Measurements from ENCODE around the gene SPEN. TPM values are rescaled to one million over a fixed set of nuclear protein-coding genes. Genes with fewer than 3 reads are reported as not detected.
A peak's percentile ranks its signal among the peaks of the same experiment; 100 is the strongest.

The SPEN gene
- total and polyA plus RNA-seq, 9 of the 15 experiments (the other 6 are each of a cell fraction or from before 2014, with no cell fraction given): 5.7 to 87.5 (median 27.2) TPM

DNA sequence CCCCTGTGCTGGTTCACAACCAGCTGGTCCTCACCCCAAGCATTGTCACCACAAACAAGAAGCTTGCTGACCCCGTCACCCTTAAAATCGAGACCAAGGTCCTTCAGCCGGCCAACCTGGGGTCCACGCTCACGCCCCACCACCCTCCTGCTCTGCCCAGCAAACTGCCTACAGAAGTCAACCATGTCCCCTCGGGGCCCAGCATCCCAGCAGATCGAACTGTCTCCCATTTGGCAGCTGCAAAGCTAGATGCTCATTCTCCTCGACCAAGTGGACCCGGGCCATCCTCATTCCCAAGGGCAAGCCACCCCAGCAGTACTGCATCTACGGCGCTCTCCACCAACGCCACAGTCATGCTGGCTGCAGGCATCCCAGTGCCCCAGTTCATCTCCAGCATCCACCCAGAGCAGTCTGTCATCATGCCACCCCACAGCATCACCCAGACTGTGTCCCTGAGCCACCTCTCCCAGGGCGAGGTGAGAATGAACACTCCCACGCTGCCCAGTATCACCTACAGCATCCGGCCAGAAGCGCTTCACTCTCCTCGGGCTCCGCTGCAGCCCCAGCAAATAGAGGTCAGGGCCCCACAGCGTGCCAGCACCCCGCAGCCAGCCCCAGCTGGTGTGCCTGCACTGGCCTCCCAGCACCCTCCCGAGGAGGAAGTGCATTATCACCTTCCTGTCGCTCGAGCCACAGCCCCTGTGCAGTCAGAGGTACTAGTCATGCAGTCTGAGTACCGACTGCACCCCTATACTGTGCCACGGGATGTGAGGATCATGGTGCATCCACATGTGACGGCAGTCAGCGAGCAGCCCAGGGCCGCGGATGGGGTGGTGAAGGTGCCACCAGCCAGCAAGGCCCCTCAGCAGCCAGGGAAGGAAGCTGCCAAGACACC, 87.8 kb downstream of the SPEN start:
- Histone ChIP-seq H3K27me3 (ENCODE audit: control insufficient read depth in 2 of 2, insufficient read depth in 2 of 2, low read length in 2 of 2) (no peaks in the 10 kb centered on the region), H3K4me2 (ENCODE audit: insufficient read depth, low read length) (no peak overlapping the region), H3K27ac (ENCODE audit: extremely low read depth, low read depth, low read length) (no peak overlapping the region), H4K20me1 (replicated peaks; ENCODE audit: control insufficient read depth, insufficient read depth, low read length) (no peaks in the 10 kb centered on the region), H3K79me2 (ENCODE audit: control insufficient read depth, insufficient read depth, low read length) (no peaks in the 10 kb centered on the region; the same call in 2 of the 3 replicates), H3K9ac (ENCODE audit: insufficient read depth in 1 of 2, low read depth in 2 of 2, low read length in 2 of 2) (no peak overlapping the region), H3K9me3 (replicated peaks; ENCODE audit: control insufficient read depth, insufficient read depth, low read depth, low read length) (no peaks in the 10 kb centered on the region), H3K36me3 (ENCODE audit: control insufficient read depth, insufficient read depth, low read length) (peaks cover 99% of the 10 kb centered on the region), H3K4me3 (no peak overlapping the region), H3K4me1 (replicated peaks in 1 of 2; ENCODE audit: control insufficient read depth in 2 of 2, insufficient read depth in 2 of 2, low read length in 2 of 2) (0 out of 5 replicates have a peak, but pooled peaks cover 0 to 8% of the 10 kb centered on the region in 2 experiments), H3K9me1 (ENCODE audit: control insufficient read depth, insufficient read depth, low read length) (no peaks in the 10 kb centered on the region), H2AFZ (ENCODE audit: low read depth, low read length) (no peak overlapping the region)
- in situ Hi-C loops (cut with MboI): no loop called here
- no peak for ATAC-seq
- CTCF ChIA-PET (ENCODE audit: low intra/inter-chr PET ratio): no interaction called here
- TF ChIP-seq POLR2A (conservative IDR thresholded peaks at IDR 0.05) (peak; percentile 28; the same call in 1 of the 2 replicates), RBM22 (IDR thresholded peaks at IDR 0.05; ENCODE audit: low read depth, low read length, poor library complexity, severe bottlenecking) (peak; percentile 15), BACH1 (tag; IDR thresholded peaks at IDR 0.05) (no peak), POLR2AphosphoS2 (IDR thresholded peaks at IDR 0.05; ENCODE audit: low read length) (0 out of 2 replicates have a peak, but pooled peaks have one; percentile 14), POLR2G (IDR thresholded peaks at IDR 0.05; ENCODE audit: low read depth, low read length) (peak; percentile 46; the same call in 1 of the 2 replicates)
- no peak for FAIRE-seq
- intact Hi-C loops (cut with micrococcal nuclease): no loop called here
- no peak for DNase-seq (ENCODE audit: extremely low read depth in 1 of 4, low spot score in 3 of 4)
- no TSS peak for BruUV-seq (replicated peaks)
- POLR2A ChIA-PET: interaction anchor here (1.2 to 3.2 kb wide), 4 partner anchors 10 to 17 kb away, joined by 5 to 20 read pairs (median 10); no protein-coding TSS in a partner anchor
- 96% methylated on average over 27 of the region's 29 CpGs for WGBS (ENCODE audit: insufficient coverage, low coverage, missing lambda C conversion rate)

Data from K562 (cell line).